Measurements from ENCODE around the gene RPS2.

Gene RPS2

GRCh38 chr16:1912215-1912543, 52.4 kb downstream of the RPS2 start:
- no peak overlapping the region for H3K4me3 ChIP-seq (ENCODE audit: low read depth, low read length)
- TF ChIP-seq CTCF (IDR thresholded peaks at IDR 0.05; ENCODE audit: low read depth, low read length) = no peak
